Fibroblast of lung (primary cell): Measurements from ENCODE around the gene RITA1.
"Not testable (repeated sequence)": the region's sequence is repeated elsewhere in the genome, so short reads cannot be mapped to it uniquely, and the experiment has no call there.

Experiments
- EZH2 ChIP-seq: IDR thresholded peaks from 2 replicates; pipeline ENCODE4 v1.5.1; 2012; ENCODE audit warnings: low read length, control low read depth, mild to moderate bottlenecking; ENCODE audit errors: missing control alignments
- TF ChIP-seq, protein P1 (sequence below), 2 donors: IDR thresholded peaks in 1 of 2; conservative IDR thresholded peaks in 1 of 2; 1 replicate in 1 of 2; 2 replicates in 1 of 2; pipeline ENCODE4 v1.5.1; 2011 to 2012; ENCODE audit warnings: low read length in 2 of 2, control low read depth in 1 of 2, inconsistent platforms in 1 of 2, low read depth in 1 of 2, mild to moderate bottlenecking in 1 of 2

DNA sequence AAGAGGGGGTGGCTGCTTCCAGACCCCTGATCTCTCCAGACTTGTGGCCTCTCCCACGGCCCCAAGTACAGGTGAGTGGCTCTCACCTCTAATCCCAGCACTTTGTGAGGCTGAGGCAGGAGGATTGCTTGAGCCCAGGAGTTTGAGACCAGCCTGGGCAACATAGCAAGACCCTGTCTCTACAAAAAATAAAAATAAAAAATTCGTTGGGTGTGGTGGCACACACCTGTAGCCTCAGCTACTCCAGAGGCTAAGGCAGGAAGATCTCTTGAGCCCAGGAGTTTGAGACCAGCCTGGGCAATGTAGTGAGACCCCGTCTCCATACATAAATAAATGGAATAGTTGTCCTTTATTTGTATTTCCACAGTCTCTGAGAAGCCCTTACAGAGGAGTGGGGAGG lies 43.8 kb upstream of the RITA1 start:
- TF ChIP-seq, protein P1, sequence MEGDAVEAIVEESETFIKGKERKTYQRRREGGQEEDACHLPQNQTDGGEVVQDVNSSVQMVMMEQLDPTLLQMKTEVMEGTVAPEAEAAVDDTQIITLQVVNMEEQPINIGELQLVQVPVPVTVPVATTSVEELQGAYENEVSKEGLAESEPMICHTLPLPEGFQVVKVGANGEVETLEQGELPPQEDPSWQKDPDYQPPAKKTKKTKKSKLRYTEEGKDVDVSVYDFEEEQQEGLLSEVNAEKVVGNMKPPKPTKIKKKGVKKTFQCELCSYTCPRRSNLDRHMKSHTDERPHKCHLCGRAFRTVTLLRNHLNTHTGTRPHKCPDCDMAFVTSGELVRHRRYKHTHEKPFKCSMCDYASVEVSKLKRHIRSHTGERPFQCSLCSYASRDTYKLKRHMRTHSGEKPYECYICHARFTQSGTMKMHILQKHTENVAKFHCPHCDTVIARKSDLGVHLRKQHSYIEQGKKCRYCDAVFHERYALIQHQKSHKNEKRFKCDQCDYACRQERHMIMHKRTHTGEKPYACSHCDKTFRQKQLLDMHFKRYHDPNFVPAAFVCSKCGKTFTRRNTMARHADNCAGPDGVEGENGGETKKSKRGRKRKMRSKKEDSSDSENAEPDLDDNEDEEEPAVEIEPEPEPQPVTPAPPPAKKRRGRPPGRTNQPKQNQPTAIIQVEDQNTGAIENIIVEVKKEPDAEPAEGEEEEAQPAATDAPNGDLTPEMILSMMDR (conservative IDR thresholded peaks at IDR 0.05 in 1 of 2, IDR thresholded peaks at IDR 0.05 in 1 of 2; ENCODE audit: low read depth in 1 of 2, low read length in 2 of 2) = not testable (repeated sequence)
- TF ChIP-seq EZH2 = not testable (repeated sequence)
